ENCODE results near the gene ZDHHC18.
A peak's percentile ranks its signal among the peaks of the same experiment; 100 is the strongest.

The ZDHHC18 gene

GRCh38 chr1:26852701-26853100 lies 26.2 kb downstream of the ZDHHC18 start:
- no peak for DNase-seq (ENCODE audit: low read depth)
- no peak for TF ChIP-seq CTCF (conservative IDR thresholded peaks at IDR 0.05; ENCODE audit: control insufficient read depth, insufficient read depth, low read depth, low read length)
- no peak overlapping the region for H3K4me3 ChIP-seq (ENCODE audit: control insufficient read depth, low read depth, low read length)

- peak; percentile 83 for DNase-seq (ENCODE audit: low read depth)
- no peak overlapping the region for H3K4me3 ChIP-seq (ENCODE audit: control insufficient read depth, low read depth, low read length)
- peak; percentile 90 for TF ChIP-seq CTCF (conservative IDR thresholded peaks at IDR 0.05; ENCODE audit: control insufficient read depth, insufficient read depth, low read depth, low read length)
Observed at GRCh38 chr1:26853156-26853555, 26.7 kb downstream of the ZDHHC18 start.

- TF ChIP-seq CTCF (conservative IDR thresholded peaks at IDR 0.05; ENCODE audit: control insufficient read depth, insufficient read depth, low read depth, low read length): no peak
- no peak for DNase-seq (ENCODE audit: low read depth)
- H3K4me3 ChIP-seq (ENCODE audit: control insufficient read depth, low read depth, low read length): no peak overlapping the region
Observed at GRCh38 chr1:26853600-26853999, 27.1 kb downstream of the ZDHHC18 start.

- TF ChIP-seq CTCF (conservative IDR thresholded peaks at IDR 0.05; ENCODE audit: control insufficient read depth, insufficient read depth, low read depth, low read length): no peak
- H3K4me3 ChIP-seq (ENCODE audit: control insufficient read depth, low read depth, low read length): no peak overlapping the region
- DNase-seq (ENCODE audit: low read depth): no peak
Observed at GRCh38 chr1:26854906-26855305, 28.4 kb downstream of the ZDHHC18 start.

- DNase-seq (ENCODE audit: low read depth): no peak
- H3K4me3 ChIP-seq (ENCODE audit: control insufficient read depth, low read depth, low read length): no peak overlapping the region
- TF ChIP-seq CTCF (conservative IDR thresholded peaks at IDR 0.05; ENCODE audit: control insufficient read depth, insufficient read depth, low read depth, low read length): no peak
Observed at GRCh38 chr1:26855636-26856035, 29.1 kb downstream of the ZDHHC18 start.

GRCh38 chr1:26856181-26856580 lies 29.7 kb downstream of the ZDHHC18 start:
- no peak for DNase-seq (ENCODE audit: low read depth)
- no peak for TF ChIP-seq CTCF (conservative IDR thresholded peaks at IDR 0.05; ENCODE audit: control insufficient read depth, insufficient read depth, low read depth, low read length)
- H3K4me3 ChIP-seq (ENCODE audit: control insufficient read depth, low read depth, low read length): no peak overlapping the region

Data from fibroblast of mammary gland (primary cell).